Stomach (tissue), 9 donors: ENCODE measurements around the gene NDC1. TPM values are rescaled to one million over a fixed set of nuclear protein-coding genes. Genes with fewer than 3 reads are reported as not detected.

Experiments
- DNase-seq, 2 donors: peaks; one replicate each; pipeline versions ENCODE4 v3.0.0 to v3.0.0-alpha.2; 2013 to 2019
- H3K27ac ChIP-seq, 5 donors: fragments of 200-600 bp in 4 of 5; sonication (generic) in 4 of 5; one replicate each; pipeline ENCODE4 v1.5.1; 2013 to 2019; ENCODE audit warnings: mild to moderate bottlenecking in 1 of 5, moderate library complexity in 1 of 5
- H3K27me3 ChIP-seq, 3 donors: fragments of 200-600 bp; sonication (generic); one replicate each; pipeline ENCODE4 v1.5.1; 2017 to 2019; ENCODE audit warnings: mixed run types in 1 of 3
- H3K36me3 ChIP-seq, 4 donors: fragments of 200-600 bp; sonication (generic); 1 replicate in 3 of 4; 2 replicates in 1 of 4; pipeline ENCODE4 v1.5.1; 2016 to 2019
- H3K4me1 ChIP-seq, 4 donors: fragments of 200-600 bp; sonication (generic); one replicate each; pipeline ENCODE4 v1.5.1; 2016 to 2019
- H3K4me3 ChIP-seq, 4 donors: fragments of 200-600 bp; sonication (generic) in 3 of 4; one replicate each; pipeline ENCODE4 v1.5.1; 2016 to 2019; ENCODE audit warnings: mild to moderate bottlenecking in 1 of 4
- H3K9me3 ChIP-seq, 4 donors: fragments of 200-600 bp; sonication (generic); one replicate each; pipeline ENCODE4 v1.5.1; 2016 to 2019
- CTCF ChIP-seq, 7 experiments: fragments of 450-650 bp in 4 of 7; fragments of 200-600 bp in 3 of 7; sonication (generic) in 3 of 7; IDR thresholded peaks; one replicate each; pipeline ENCODE4 v1.5.1; 2016 to 2019; ENCODE audit warnings: antibody characterized with exemption in 7 of 7, control low read depth in 2 of 7, mild to moderate bottlenecking in 1 of 7
- EP300 ChIP-seq: sonication (generic); formaldehyde crosslinking; IDR thresholded peaks from one replicate; pipeline ENCODE4 v1.6.1; 2017; ENCODE audit warnings: antibody characterized with exemption
- POLR2A ChIP-seq, 4 donors: fragments of 450-650 bp; IDR thresholded peaks; one replicate each; pipeline ENCODE4 v1.6.1; 2016; ENCODE audit warnings: antibody characterized with exemption in 4 of 4, control low read depth in 2 of 4, mild to moderate bottlenecking in 1 of 4, moderate library complexity in 1 of 4
- POLR2AphosphoS5 ChIP-seq, 3 donors: sonication (generic); formaldehyde crosslinking; IDR thresholded peaks; one replicate each; pipeline ENCODE4 v1.6.1; 2016; ENCODE audit warnings: antibody characterized with exemption in 3 of 3
- WGBS, 5 donors: extraction: QIAGEN DNeasy Blood & Tissue Kit in 3 of 5; methylation state at CpG; one replicate each; pipeline versions ENCODE4 v1.1.5 to v1.1.7; 2013 to 2018; 5-methylcytosine and 5-hydroxymethylcytosine counted together
- intact Hi-C: fragments of 100-400 bp; cut with DNase I; formaldehyde crosslinking; loops from one replicate; pipeline ENCODE4 v1.15.1; 2023; ENCODE audit warnings: low total_unique reads
- polyA plus RNA-seq, 3 donors: library from polyadenylated mRNA; stranded (reverse); fragments of 200-250 nt; gene quantifications; one replicate each; pipeline ENCODE4 v1.2.3, GENCODE V29; 2013
- total RNA-seq, 5 donors: library from RNA; depleted of rRNA; stranded (reverse); fragments of >200 nt; gene quantifications; one replicate each; pipeline versions ENCODE4 v1.1.0 to v1.2.3, GENCODE V29; 2014 to 2016
- donor health status: healthy with polysubstance abuse.
- donor health status: Bipolar disorder and iron deficiency.
- donor health status: healthy.

The NDC1 gene
- total and polyA plus RNA-seq, 8 donors, result 2.6 to 46.9 (median 7.7) TPM

GRCh38 chr1:53835491-53835890 lies 2.6 kb downstream of the NDC1 start:
- WGBS, 5 donors, result 69 to 75% (median 72%) methylated on average over 2 of the region's 2 CpGs
- intact Hi-C loops, result no loop called here
- TF ChIP-seq POLR2A (IDR thresholded peaks at IDR 0.05), result no peak
- no peak for TF ChIP-seq CTCF (IDR thresholded peaks at IDR 0.05)
- no peak for TF ChIP-seq EP300
- TF ChIP-seq POLR2AphosphoS5 (IDR thresholded peaks at IDR 0.05), result no peak
- H3K9me3 ChIP-seq, result no peaks in the 10 kb centered on the region
- peaks cover 4 to 18% (median 15%) of the 10 kb centered on the region in 4 donors for H3K4me1 ChIP-seq
- no peaks in the 10 kb centered on the region for H3K27me3 ChIP-seq
- no peak for DNase-seq
- H3K4me3 ChIP-seq, result no peak overlapping the region
- H3K27ac ChIP-seq, result no peak overlapping the region
- peaks cover 0 to 13% (median 6%) of the 10 kb centered on the region in 4 donors for H3K36me3 ChIP-seq

- intact Hi-C loops, result no loop called here
- WGBS, 5 donors, result 90 to 95% (median 93%) methylated on average over 7 to 11 of the region's 11 CpGs
- no peaks in the 10 kb centered on the region for H3K27me3 ChIP-seq
- no peak overlapping the region for H3K27ac ChIP-seq
- no peak for DNase-seq
- TF ChIP-seq EP300 (no peak), POLR2AphosphoS5 (IDR thresholded peaks at IDR 0.05) (no peak), POLR2A (IDR thresholded peaks at IDR 0.05) (no peak), CTCF (IDR thresholded peaks at IDR 0.05) (no peak)
- H3K4me1 ChIP-seq, result peaks cover 4 to 18% (median 15%) of the 10 kb centered on the region in 4 donors
- H3K9me3 ChIP-seq, result no peaks in the 10 kb centered on the region
- peaks cover 0 to 20% (median 10%) of the 10 kb centered on the region in 4 donors for H3K36me3 ChIP-seq
- H3K4me3 ChIP-seq, result no peak overlapping the region
Measured at GRCh38 chr1:53834776-53835175, 3.3 kb downstream of the NDC1 start.

- TF ChIP-seq EP300 (no peak), CTCF (IDR thresholded peaks at IDR 0.05) (no peak)
- intact Hi-C loops, result no loop called here
- H3K27ac ChIP-seq, result no peak overlapping the region
- H3K36me3 ChIP-seq, result peaks cover 0 to 31% (median 16%) of the 10 kb centered on the region in 4 donors
- DNase-seq, result no peak
- no peaks in the 10 kb centered on the region for H3K27me3 ChIP-seq
- H3K9me3 ChIP-seq, result no peaks in the 10 kb centered on the region
- H3K4me3 ChIP-seq, result no peak overlapping the region
- peaks cover 4 to 18% (median 12%) of the 10 kb centered on the region in 4 donors for H3K4me1 ChIP-seq
- 89 to 97% (median 96%) methylated on average over 4 of the region's 4 CpGs for WGBS, 5 donors
Measured at GRCh38 chr1:53833393-53833792, 4.7 kb downstream of the NDC1 start.

GRCh38 chr1:53826367-53826766 lies 11.7 kb downstream of the NDC1 start:
- no peak for DNase-seq
- no peaks in the 10 kb centered on the region for H3K4me1 ChIP-seq
- no peaks in the 10 kb centered on the region for H3K9me3 ChIP-seq
- no peak overlapping the region for H3K27ac ChIP-seq
- WGBS, 5 donors, result 96 to 100% (median 97%) methylated on average over 2 of the region's 2 CpGs
- H3K27me3 ChIP-seq, result no peaks in the 10 kb centered on the region
- TF ChIP-seq CTCF (IDR thresholded peaks at IDR 0.05) (no peak), EP300 (no peak), POLR2AphosphoS5 (IDR thresholded peaks at IDR 0.05) (no peak)
- intact Hi-C loops, result no loop called here
- H3K4me3 ChIP-seq, result no peak overlapping the region
- H3K36me3 ChIP-seq, result peaks cover 11 to 83% (median 70%) of the 10 kb centered on the region in 4 donors
